Thymus (tissue), 11 donors: ENCODE data around the gene CCSER1. TPM values are rescaled to one million over a fixed set of nuclear protein-coding genes. Genes with fewer than 3 reads are reported as not detected.

ENCODE experiments used
- DNase-seq, 9 donors: peaks; one replicate each; pipeline ENCODE4 v3.0.0-alpha.2; 2013; ENCODE audit warnings: low spot score in 9 of 9, low read depth in 6 of 9, missing footprints in 1 of 9
- H3K27ac ChIP-seq, 2 donors: one replicate each; pipeline ENCODE4 v1.5.1; 2013; ENCODE audit warnings: control low read depth in 1 of 2, low read depth in 1 of 2, low read length in 1 of 2, mild to moderate bottlenecking in 1 of 2, moderate library complexity in 1 of 2
- H3K27me3 ChIP-seq, 2 donors: one replicate each; pipeline ENCODE4 v1.5.1; 2013; ENCODE audit warnings: low read length in 1 of 2; ENCODE audit not compliant: control insufficient read depth in 2 of 2, insufficient read depth in 1 of 2
- H3K36me3 ChIP-seq, 2 donors: one replicate each; pipeline ENCODE4 v1.5.1; 2013; ENCODE audit warnings: low read length in 1 of 2, mild to moderate bottlenecking in 1 of 2, moderate library complexity in 1 of 2; ENCODE audit not compliant: control insufficient read depth in 2 of 2, insufficient read depth in 2 of 2
- H3K4me1 ChIP-seq, 2 donors: one replicate each; pipeline ENCODE4 v1.5.1; 2013; ENCODE audit warnings: low read length in 2 of 2; ENCODE audit not compliant: control insufficient read depth in 2 of 2, insufficient read depth in 2 of 2
- H3K4me3 ChIP-seq, 2 donors: one replicate each; pipeline ENCODE4 v1.5.1; 2013; ENCODE audit warnings: low read length in 2 of 2, control low read depth in 1 of 2, mild to moderate bottlenecking in 1 of 2
- H3K9me3 ChIP-seq, 2 donors: one replicate each; pipeline ENCODE4 v1.5.1; 2013; ENCODE audit warnings: low read length in 1 of 2, mild to moderate bottlenecking in 1 of 2; ENCODE audit not compliant: control insufficient read depth in 2 of 2, insufficient read depth in 1 of 2
- WGBS: extraction: QIAGEN DNeasy Blood & Tissue Kit; methylation state at CpG from one replicate; pipeline ENCODE4 v1.1.7; 2013; 5-methylcytosine and 5-hydroxymethylcytosine counted together
- polyA plus RNA-seq: library from polyadenylated mRNA; stranded (reverse); fragments of 200-250 nt; gene quantifications from one replicate; pipeline ENCODE4 v1.2.3, GENCODE V29; 2013
- total RNA-seq: library from RNA; stranded (reverse); fragments of 120-200 nt; gene quantifications from one replicate; pipeline ENCODE4 v1.2.4, GENCODE V29; 2013
- donor health status: healthy.

CCSER1 gene
- total and polyA plus RNA-seq, 2 donors, result 2.0 to 8.7 TPM

GRCh38 chr4:90099812-90100211, 27.4 kb upstream of the CCSER1 start:
- Histone ChIP-seq H3K9me3 (no peaks in the 10 kb centered on the region), H3K27me3 (no peaks in the 10 kb centered on the region), H3K4me3 (no peak overlapping the region), H3K36me3 (no peaks in the 10 kb centered on the region), H3K27ac (no peak overlapping the region), H3K4me1 (no peaks in the 10 kb centered on the region)
- 87% methylated on average over 3 of the region's 3 CpGs for WGBS
- DNase-seq, result no peak

- Histone ChIP-seq H3K4me1 (no peaks in the 10 kb centered on the region), H3K9me3 (no peaks in the 10 kb centered on the region), H3K27me3 (no peaks in the 10 kb centered on the region), H3K36me3 (no peaks in the 10 kb centered on the region), H3K4me3 (no peak overlapping the region), H3K27ac (no peak overlapping the region)
- WGBS, result 95% methylated on average over 3 of the region's 3 CpGs
- no peak for DNase-seq
Observed at GRCh38 chr4:90103991-90104390, 23.2 kb upstream of the CCSER1 start.

- DNase-seq, result no peak
- Histone ChIP-seq H3K36me3 (no peaks in the 10 kb centered on the region), H3K27me3 (no peaks in the 10 kb centered on the region), H3K4me1 (no peaks in the 10 kb centered on the region), H3K27ac (no peak overlapping the region), H3K4me3 (no peak overlapping the region), H3K9me3 (no peaks in the 10 kb centered on the region)
- 88% methylated on average over 2 of the region's 2 CpGs for WGBS
Observed at GRCh38 chr4:90105274-90105673, 21.9 kb upstream of the CCSER1 start.

- no peak for DNase-seq
- Histone ChIP-seq H3K9me3 (no peaks in the 10 kb centered on the region), H3K4me3 (no peak overlapping the region), H3K27ac (no peak overlapping the region), H3K27me3 (no peaks in the 10 kb centered on the region), H3K4me1 (no peaks in the 10 kb centered on the region), H3K36me3 (no peaks in the 10 kb centered on the region)
- WGBS, result 98% methylated on average over 2 of the region's 2 CpGs
Observed at GRCh38 chr4:90112715-90113114, 14.5 kb upstream of the CCSER1 start.

- H3K4me1 ChIP-seq, result no peaks in the 10 kb centered on the region
- 63% methylated on average over 2 of the region's 2 CpGs for WGBS
Observed at GRCh38 chr4:90113881-90114457, 13.2 kb upstream of the CCSER1 start.

GRCh38 chr4:90118527-90119195, 8.5 kb upstream of the CCSER1 start:
- DNase-seq, result no peak
- H3K4me1 ChIP-seq, result no peaks in the 10 kb centered on the region
- H3K9me3 ChIP-seq, result no peaks in the 10 kb centered on the region
- no peaks in the 10 kb centered on the region for H3K36me3 ChIP-seq
- H3K4me3 ChIP-seq, result no peak overlapping the region
- 60% methylated on average over 4 of the region's 4 CpGs for WGBS
- no peak overlapping the region for H3K27ac ChIP-seq
- no peaks in the 10 kb centered on the region for H3K27me3 ChIP-seq

More at GRCh38 chr4:90113881-90114457, 13.2 kb upstream of the CCSER1 start:
- DNase-seq, result no peak
- Histone ChIP-seq H3K4me3 (no peak overlapping the region), H3K9me3 (no peaks in the 10 kb centered on the region), H3K27ac (no peak overlapping the region), H3K36me3 (no peaks in the 10 kb centered on the region), H3K27me3 (no peaks in the 10 kb centered on the region)

GRCh38 chr4:90120037-90120436, 7.2 kb upstream of the CCSER1 start:
- H3K4me3 ChIP-seq, result no peak overlapping the region
- no peaks in the 10 kb centered on the region for H3K9me3 ChIP-seq
- no peak overlapping the region for H3K27ac ChIP-seq
- H3K27me3 ChIP-seq, result no peaks in the 10 kb centered on the region
- H3K4me1 ChIP-seq, result no peaks in the 10 kb centered on the region
- H3K36me3 ChIP-seq, result no peaks in the 10 kb centered on the region
- DNase-seq, result no peak

- Histone ChIP-seq H3K27me3 (no peaks in the 10 kb centered on the region), H3K9me3 (no peaks in the 10 kb centered on the region)
- 87% methylated on average over 1 of the region's 1 CpG for WGBS
Observed at GRCh38 chr4:90120815-90121214, 6.4 kb upstream of the CCSER1 start.

GRCh38 chr4:90121676-90122354, 5.4 kb upstream of the CCSER1 start:
- Histone ChIP-seq H3K4me3 (no peak overlapping the region), H3K36me3 (no peaks in the 10 kb centered on the region), H3K27me3 (peaks cover 0 to 9% of the 10 kb centered on the region in 2 donors), H3K9me3 (no peaks in the 10 kb centered on the region), H3K4me1 (no peaks in the 10 kb centered on the region), H3K27ac (no peak overlapping the region)
- no peak for DNase-seq
- WGBS, result 94% methylated on average over 3 of the region's 3 CpGs

More at GRCh38 chr4:90120815-90121214, 6.4 kb upstream of the CCSER1 start:
- Histone ChIP-seq H3K36me3 (no peaks in the 10 kb centered on the region), H3K27ac (no peak overlapping the region), H3K4me3 (no peak overlapping the region), H3K4me1 (no peaks in the 10 kb centered on the region)
- no peak for DNase-seq
